CD4-positive, alpha-beta T cell treated with Interferon gamma for 1 hour (primary cell): Measurements from ENCODE around the gene ANGPTL8.

Experiments used
- DNase-seq: peaks from one replicate; pipeline ENCODE4 v3.0.0-alpha.2; 2020

The ANGPTL8 gene

DNA sequence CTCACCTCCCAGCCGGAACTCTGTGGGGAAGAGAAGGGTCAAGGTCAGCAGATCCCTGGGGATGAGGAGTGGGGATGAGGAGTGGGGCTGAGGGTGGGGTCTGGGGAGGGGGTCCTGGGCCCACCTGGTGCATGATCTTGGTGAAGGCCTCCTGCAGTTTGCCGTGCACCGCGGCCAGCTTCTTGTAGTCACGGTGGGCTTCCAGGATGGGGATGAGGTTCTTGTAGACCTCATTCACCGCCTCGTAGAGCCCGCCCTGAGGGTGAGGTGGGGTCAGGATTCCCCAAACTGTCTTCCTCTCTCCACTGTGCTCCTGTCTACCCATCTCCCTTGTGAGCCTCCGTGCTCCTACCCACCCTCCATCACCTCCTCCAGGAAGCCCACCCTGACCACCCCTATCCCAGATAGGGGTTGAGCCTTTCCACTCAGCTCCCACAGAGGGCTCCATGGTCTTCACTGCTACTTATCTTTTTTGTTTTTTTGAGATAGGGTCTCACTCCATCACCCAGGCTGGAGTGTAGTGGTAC is 35.3 kb upstream of the ANGPTL8 start:
- no peak for DNase-seq

DNA sequence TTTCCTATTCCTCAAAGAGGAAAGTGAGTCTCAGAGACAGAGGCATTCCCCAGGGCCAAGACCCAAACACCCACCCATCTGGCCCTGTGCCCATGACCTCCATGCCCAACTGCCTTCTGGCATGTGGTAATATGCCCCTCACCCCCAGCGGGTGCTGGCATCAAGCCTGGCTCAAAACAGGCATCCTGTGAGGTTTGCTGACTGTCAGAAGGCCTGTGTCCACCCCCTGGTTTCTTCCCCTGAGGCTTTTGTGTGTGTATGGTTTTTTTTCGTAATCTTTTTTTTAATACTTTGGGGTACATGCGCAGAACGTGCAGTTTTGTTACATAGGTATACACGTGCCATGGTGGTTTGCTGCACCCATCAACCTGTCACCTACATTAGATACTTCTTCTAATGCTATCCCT is 34.5 kb upstream of the ANGPTL8 start:
- no peak for DNase-seq

DNA sequence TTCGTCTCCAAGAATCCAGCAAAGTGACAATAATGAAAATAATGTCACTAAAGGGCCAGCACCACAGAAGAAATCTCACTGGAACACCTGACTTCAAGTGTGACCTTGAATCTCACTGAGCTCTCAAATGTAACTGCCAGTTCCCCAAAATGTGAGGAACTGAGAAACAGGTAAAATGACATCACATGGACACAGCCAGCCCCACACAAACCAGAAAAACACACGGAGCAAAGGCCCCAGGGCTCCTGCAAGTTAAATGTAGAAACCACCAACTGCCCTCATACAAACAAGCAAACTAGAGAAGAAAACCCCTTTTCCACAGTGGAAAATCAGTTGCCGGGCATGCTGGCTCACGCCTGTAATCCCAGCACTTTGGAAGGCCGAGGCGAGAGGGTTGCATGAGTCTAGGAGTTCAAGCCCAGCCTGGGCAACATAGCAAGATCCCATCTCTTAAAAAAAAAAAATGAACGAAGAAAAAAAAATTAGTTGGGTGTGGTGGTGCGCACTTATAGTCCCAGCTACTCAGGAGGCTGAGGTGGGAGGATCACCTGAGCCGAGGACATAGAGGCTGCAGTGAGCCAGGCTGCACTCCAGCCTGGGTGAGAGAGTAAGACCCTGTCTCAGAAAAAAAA is 33.4 kb upstream of the ANGPTL8 start:
- no peak for DNase-seq

DNA sequence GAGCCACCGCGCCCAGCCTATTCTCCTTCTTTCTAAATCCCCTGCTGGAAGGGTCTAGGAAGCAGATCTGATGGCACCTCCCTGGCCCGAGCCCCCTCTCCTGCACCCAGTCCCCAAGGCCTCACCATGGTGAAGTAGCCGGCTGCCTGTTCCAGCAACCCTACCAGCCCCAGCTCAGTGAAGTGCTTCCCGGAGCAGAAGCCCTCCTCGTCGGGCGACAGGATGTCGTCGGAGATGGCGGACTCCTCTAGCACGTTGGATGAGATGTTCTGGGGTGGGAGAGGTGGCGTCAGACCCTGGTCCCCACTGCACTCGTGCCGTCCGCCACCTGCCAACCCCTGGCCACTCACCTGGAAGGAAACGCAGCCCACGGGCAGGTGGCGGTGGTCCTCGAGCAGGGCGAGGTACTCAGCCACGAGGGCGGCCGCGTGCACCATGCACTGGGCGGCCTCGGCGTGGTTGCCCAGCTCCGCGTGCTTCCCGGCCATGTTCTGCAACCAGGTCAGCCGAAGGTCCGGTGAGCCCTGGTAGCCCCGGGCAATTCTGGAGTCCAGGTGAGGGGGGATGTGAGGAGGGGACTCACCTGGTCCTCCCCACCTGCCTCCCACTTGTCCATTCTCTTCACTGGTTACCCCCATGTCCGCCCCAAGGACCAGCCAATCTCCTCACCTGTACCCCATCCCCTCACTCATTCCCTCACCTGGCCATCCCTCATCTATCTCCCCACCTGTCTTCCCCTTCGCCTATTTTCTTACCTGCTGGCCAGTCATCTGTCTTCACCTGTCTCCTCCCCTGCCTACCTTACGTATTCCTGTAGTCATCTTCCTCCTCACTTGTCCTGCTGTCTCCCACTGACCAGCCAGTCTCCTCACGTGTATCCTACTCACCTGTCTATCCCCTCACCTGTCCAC is 30.6 kb upstream of the ANGPTL8 start:
- no peak for DNase-seq

DNA sequence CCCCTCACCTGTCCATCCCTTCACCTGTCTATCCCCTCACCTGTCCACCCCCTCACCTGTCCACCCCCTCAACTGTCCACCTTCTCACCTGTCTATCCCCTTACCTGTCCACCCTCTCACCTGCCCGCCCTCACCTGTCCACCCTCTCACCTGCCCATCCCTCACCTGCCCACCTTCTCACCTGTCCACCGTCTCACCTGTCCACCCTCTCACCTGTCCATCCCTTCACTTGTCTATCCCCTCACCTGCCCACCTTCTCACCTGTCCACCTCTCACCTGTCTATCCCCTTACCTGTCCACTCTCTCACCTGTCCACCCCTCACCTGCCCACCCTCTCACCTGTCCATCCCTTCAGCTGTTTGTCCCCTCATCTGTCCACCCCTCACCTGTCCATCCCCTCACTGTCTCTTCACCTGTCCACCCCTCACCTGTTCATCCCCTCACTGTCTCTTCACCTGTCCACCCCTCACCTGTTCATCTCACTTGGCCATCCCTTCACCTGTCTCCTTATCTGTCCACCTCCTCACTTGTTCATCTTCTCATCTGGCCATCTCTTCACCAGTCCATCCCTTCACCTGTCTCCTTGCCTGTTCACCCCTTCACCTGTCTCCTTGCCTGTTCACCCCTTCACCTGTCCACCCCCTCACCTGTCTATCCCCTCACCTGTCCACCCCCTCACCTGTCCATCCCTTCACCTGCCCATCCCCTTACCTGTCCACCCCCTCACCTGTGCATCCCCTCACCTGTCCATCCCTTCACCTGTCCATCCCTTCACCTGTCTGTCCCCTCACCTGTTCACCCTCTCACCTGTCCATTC is 29.4 kb upstream of the ANGPTL8 start:
- no peak for DNase-seq

DNA sequence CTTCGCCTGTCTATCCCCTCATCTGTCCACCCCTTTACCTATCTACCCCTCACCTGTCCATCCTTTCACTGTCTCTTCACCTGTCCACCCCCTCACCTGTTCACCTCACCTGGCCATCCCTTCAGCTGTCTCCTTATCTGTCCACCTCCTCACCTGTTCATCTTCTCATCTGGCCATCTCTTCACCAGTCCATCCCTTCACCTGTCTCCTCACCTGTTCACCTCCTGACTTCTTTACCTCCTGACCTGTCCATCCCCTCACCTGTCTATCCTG is 28.8 kb upstream of the ANGPTL8 start:
- no peak for DNase-seq

DNA sequence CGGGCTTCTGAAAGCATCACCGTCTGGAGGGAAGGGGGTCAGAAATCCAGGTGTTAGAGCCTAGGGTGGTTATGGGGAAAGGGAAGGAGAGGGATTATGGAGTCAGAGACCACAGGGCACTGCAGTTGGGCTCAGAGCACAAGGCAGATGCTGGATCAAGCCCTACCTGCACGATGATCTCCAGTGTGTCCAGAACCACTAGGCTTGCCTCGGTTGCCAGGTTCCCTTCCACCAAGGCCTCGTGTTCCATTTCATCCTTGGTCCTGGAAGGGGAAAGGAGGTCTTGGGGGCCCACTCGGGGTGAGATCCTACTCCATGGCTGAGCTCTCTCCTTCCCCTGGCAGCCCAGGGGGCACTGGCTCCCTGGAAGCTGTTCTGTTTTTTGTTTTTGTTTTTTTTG is 25.0 kb upstream of the ANGPTL8 start:
- DNase-seq = no peak

DNA sequence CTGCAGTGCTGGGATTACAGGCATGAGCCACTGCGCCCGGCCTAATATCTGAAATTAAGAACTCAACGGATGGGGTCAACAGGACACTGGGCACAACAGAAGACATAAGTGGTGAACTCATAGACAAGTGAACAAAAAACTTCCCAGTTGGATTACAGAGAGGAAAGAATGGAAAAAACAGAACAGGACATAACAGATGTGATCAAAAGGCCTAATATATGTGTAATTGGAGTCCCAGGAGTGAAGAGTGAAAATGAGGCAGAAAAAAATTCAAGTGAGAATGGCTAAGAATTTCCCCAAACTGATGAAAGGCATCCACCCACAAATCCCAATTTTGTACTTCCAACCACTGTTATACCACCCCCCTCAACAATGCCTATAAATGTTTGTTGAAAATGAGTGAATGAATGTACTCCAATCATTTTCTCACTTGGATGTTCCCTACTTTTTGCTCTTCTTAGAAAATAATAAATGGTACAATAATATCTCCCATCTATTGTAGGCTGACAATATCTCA is 18.3 kb upstream of the ANGPTL8 start:
- DNase-seq = no peak

DNA sequence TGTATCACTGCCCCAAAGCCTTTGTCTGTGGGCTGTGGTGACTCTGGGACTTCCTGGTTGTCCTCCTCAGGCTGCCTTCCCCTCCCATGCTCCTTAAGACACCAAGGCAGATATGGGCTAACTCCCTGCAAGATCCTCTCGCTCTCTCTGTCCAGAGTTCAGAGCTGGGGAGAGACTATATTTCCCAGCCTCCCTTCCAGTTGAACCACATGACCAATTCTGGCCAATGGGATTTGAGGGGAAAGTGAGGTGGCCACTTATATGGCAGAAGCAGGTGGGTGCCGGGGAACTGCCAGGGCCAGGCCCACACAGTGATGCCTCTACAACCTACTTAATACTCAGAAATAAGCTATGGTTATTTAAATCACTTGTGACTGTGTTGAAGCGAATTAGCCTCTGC is 16.2 kb upstream of the ANGPTL8 start:
- DNase-seq = no peak

DNA sequence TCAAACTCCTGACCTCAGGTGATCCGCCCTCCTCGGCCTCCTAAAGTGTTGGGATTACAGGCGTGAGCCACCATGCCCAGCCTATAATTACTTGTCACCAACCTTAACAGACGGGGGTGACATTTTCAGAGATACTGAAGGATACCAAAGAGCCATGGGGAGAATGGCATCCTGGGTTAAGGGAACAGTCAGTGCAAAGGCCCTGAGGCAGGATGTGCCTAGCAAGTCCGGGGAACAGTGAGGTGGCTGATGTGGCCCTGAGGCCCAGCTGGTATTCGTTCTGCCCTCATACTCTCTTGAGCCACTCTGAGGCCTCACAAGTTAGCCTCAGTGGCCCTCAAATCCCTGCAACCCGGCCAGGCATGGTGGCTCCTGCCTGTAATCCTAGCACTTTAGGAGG is 15.0 kb upstream of the ANGPTL8 start:
- no peak for DNase-seq

DNA sequence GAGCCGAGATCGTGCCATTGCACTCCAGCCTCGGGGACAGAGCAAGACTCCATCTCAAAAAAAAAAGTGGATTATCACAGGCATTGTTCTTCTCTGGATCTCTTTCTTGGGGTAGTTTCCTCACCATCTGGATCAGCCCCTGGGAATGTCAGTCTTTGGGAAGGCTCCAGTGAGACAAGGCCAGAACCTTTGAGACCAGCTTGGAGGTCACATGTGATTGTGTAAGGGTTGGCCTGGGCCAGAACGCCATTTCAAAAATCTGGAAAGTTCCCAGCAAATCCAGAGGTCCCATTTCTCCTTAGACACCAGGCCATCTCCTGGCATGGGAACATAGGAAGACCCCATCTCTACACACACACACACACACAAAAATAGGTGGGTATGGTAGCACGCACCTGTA is 14.2 kb upstream of the ANGPTL8 start:
- DNase-seq = no peak

DNA sequence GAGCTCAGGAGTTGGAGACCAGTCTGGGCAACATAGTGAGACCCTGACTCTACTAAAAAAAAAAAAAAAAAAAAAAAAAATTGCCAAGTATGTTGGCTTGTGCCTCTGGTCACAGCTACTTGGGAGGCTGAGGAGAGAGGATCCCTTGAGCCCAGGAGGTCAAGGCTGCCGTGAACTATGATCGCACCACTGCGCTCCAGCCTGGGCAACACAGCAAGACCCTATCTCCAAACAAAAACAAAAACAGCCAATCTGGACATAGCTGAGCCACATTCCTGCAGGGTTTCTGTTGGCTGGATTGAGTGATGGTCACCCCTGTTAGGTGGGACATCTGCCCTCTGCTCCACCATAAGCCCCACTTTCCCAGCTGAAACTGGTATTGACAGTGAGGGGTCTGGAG is 13.6 kb upstream of the ANGPTL8 start:
- no peak for DNase-seq

DNA sequence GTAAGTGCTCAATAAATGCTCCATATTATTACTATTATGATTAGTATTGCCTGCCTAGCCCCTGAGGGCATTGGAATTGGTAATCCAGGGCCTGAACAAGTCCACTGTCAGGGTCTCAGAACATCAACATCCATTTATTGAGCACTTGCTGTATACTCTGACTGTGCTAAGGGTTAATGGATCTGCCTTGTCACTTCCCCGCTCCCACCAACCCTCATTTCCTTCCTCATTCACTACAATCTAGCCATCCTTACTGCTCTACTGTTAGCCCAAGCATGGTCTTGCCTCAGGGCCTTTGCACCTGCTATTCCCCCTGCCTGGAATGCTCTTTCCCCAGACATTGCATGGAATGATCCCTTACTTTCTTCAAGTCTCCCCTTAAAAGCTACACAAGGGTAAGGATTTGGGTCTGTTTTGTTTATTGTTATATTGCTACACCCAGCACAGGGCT is 12.7 kb upstream of the ANGPTL8 start:
- no peak for DNase-seq

DNA sequence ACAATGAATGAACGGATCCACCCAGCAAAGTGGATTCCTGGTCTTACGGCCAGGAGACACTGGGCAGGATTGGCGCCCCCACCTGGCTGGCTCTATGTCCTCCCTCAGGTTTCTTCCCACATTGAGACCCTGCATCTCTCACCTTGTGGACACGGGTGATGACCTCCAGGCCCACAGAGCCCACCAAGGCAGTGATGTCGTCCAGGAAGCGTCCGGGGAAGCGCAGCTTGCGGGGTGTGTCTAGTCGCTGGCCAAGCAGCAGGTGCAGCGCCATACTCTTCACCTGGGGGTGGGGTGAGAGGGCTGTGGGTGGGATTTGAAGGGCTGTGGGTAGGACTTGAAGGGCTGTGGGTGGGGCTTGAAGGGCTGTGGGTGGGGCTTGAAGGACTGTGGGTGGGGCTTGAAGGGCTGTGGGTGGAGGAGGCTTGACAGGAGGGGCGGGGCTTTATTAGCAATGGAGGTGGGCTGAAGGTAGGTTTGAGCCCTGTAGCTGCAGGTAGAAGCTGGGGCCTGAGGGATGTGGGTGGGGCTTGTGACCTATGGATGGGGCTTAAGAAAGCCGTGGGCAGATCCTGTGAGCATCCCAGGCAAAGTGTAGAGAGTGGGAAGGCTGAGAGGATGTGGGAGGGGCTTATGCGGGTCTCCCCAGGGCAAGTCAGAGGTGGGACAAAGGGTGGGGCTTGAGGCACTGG is 12.1 kb upstream of the ANGPTL8 start:
- no peak for DNase-seq

DNA sequence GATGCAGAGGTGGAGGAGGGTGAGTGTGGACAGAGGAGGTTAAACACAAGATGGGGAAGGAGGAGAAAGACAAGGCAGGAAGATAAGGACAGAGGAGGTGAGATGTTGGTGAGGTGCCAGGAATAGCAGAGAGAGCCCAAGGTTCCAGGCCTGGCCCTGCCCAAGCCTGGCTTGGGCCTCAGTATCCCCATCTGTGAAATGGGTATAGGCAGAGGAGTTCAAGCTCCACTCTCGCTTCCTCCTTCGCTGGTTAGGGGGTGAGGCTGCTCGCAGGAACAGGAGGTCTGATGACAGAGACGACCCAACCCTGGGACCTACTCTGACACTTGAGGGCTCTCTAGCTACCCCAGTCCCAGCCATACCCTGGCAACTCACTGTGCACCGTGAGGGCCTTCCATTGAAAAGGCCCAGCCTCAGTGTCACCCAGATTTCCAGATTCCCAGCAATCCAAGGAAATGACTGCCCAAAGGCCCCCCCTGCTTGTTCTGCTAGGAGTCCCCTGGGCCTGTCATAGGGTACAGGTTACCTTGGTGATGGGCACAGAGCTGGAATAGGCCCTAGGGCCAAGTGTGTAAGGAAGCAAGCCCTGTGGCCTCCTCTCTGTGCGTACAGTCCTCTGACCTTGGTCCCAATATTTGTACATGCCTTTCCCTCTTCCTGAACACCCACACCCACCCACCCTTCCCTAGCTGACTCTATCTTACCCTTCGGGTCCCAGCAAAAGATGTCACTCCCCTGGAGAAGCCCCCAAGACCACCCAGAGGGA is 8.6 kb upstream of the ANGPTL8 start:
- DNase-seq = no peak

DNA sequence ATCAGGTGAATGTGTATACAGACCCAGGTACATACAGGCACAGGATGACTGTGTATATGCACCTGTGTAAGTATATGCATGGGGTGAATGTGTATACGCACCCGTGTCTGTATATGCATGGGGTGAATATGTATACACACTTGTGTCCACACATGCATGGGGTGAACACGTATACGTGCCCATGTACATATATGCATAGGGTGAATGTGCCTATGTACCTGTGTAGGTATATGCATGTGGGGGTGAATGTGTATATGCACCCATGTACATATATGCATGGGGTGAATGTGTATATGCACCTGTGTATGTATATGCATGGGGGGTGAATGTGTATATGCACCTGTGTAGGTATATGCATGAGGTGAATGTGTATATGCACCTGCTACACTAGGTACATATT is 6.9 kb upstream of the ANGPTL8 start:
- DNase-seq = no peak

DNA sequence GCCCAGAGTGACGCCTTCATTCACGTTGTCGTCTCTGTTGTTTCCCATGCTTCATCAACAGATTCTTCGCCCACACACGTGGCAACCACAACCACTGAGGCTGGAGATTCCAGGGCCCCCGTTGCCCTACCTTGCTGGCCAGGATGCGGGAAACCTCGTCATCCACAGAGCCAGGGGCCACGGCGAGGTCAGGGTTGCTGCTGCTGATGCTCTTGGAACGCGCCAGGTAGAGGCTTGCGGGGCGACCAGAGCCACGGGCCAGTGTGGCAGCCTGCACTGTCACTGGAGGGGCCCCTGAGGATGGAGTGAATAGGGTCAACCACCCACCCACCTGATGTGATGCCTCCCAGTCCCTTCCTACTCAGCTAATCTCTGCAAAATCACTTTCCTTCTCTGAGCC is 6.3 kb upstream of the ANGPTL8 start:
- no peak for DNase-seq

DNA sequence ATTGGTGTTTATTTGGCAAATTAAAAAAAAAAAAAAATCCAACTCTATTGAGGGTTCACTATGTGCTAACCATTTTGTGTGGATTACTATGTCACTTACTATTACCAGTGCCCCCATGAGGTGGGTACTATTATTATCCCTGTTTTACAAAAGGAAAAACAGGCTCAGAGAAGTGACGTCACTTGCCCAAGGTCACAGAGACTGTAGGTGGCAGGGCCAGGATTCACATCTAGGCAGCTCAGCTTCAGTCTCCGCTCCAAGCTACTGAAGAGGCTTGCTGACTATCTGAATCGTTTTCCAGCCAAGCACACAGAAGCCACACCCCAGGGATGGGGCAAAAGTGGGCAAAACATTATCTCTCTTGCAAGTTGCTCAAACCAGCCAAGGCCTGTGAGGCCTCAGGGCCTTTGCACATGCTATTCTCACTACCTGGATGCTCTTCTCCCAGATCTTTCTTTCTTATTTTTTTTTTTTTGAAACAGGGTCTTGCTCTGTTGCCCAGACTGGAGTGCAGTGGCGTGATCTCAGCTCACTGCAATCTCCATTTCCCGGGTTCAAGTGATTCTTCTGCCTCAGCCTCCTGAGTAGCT is 4.8 kb upstream of the ANGPTL8 start:
- no peak for DNase-seq

DNA sequence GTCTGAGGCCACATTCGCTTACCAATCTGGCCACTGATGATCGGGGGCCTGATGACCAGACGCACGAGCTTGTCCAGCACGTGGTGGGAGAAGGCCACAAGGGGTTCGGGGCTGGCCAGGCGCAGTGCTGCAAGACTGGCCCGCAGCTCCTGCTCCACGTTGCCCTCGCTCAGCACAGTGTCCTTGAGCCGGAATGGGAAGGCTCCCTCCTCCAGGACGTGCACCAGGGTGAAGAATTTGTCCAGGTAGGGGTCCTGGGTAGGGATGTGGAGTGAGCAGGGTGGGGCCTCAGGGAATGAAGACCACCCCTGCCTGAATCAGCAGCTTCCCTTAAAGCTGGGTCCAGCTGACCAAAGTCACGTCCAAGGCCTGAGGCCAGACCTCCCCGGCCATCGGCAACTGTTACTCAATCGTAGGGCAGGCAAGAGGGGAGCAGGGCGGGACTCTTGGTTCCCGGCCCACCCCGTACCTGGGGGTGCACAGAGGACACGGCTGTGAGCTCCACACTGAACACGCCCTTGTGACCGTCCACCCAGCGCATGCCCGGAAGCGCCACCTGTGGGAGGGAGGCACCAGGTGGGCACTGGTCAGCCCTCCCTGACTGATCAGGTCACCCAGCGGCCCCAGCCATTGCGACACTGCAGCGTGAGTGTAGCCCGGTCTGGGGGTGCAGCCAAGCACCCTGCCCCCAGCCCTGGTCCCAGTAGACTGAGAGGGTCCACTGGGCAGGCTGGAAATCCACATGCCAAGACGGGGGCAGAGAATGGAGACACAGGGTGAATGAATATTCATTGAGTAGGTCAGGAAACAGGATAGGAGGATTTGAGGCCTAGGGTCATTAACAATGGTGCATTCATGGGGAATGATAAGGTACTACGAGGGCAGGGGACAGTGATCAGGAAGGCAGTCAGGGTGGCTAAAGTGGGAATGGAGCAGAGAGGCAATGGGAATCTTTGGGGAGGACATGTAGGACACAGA is 2.8 kb upstream of the ANGPTL8 start:
- no peak for DNase-seq

DNA sequence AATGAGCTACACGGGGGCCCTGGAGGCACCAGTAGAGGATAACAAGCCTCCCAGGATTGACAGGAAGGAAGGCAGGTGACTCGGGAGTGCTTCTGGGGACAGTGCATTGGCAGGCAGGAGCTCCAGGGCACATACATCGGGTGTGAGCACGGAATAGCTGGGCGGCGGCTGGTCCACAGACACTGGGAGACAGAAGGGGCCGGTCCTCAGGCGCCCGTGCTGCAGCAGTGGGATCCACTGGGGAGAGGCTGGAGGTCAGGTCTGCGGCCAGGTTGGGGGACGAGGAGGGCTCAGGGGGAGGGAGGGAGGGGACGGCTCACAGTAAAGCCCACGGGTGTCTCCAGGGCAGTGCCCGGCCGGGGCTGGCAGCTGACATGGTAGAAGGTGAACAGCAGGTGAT is 2.1 kb upstream of the ANGPTL8 start:
- no peak for DNase-seq
